BJ (cell line): ENCODE data around the gene TOM1L2. TPM values are rescaled to one million over a fixed set of nuclear protein-coding genes. Genes with fewer than 3 reads are reported as not detected.

Experiments
- CTCF ChIA-PET: fragments of 350-600 bp; formaldehyde crosslinking; extraction: SDS; loops from one replicate; lab custom pipeline; 2021; ENCODE audit warnings: antibody characterized with exemption, inconsistent platforms; lab: Yijun Ruan, JAX
- POLR2A ChIA-PET: fragments of 300-600 bp; sonication (Branson Sonifier 250); formaldehyde crosslinking; extraction: SDS; loops from one replicate; lab custom pipeline; 2021; ENCODE audit warnings: antibody characterized with exemption; lab: Charles Lee
- DNase-seq: peaks from one replicate; pipeline ENCODE4 v3.0.0-alpha.2; 2011; ENCODE audit warnings: low read depth
- H3K27me3 ChIP-seq: 2 replicates; pipeline ENCODE4 v1.6.0; 2011; ENCODE audit warnings: low read length; ENCODE audit not compliant: control insufficient read depth, insufficient read depth
- H3K36me3 ChIP-seq: 2 replicates; pipeline ENCODE4 v1.5.1; 2011; ENCODE audit warnings: low read length; ENCODE audit not compliant: control insufficient read depth, insufficient read depth
- H3K4me3 ChIP-seq: 2 replicates; pipeline ENCODE4 v1.5.1; 2011; ENCODE audit warnings: low read depth, mild to moderate bottlenecking, control low read depth, low read length
- polyA plus RNA-seq: library from polyadenylated mRNA; depleted of rRNA; stranded (reverse); fragments of >200 nt; gene quantifications from 2 replicates; pipeline ENCODE4 v1.2.3, GENCODE V29; 2011
- TF ChIP-seq, protein P1 (sequence below): IDR thresholded peaks from 2 replicates; pipeline ENCODE4 v1.5.1; 2011; ENCODE audit warnings: low read depth, mild to moderate bottlenecking, control low read depth, inconsistent platforms, low read length, moderate library complexity; ENCODE audit not compliant: insufficient read depth

TOM1L2 gene
- polyA plus RNA-seq, 1 experiment, result 39.6 TPM

DNA sequence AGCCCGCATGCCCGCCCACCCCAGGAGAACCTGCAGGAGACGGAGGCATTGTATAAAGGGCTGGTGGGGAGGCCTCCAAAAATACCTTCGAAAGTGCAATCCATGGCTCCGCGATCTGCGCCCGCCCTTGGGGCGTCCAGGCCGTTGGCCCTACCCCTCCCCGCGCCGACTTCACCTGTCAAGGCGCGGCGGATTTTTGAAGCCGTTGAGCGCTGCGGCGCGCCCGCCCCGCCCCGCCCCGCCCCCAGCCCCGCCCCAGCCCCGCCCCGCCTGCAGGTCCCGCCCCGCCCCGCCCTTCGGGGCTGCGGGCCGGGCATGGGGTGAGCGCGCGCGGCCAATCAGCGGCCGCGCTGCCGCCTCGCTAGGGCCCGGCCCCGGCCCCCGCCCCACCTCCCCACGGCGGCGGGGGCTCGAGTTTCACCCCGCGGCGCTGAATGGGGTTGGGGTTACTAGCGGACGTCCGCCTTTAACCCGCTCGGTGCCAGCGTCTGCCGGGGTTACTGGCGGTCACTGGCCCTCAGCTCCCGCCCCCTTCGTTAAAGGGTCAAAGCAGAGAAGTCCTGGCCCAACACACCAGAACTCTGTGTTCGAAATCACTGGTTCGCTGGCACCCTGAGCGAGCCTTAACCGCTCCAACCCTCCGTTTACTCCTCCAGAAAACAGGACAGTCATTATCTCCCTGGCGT, 148.6 kb downstream of the TOM1L2 start:
- ChIA-PET CTCF (interaction anchor here (0.7 to 1.7 kb wide), 2 partner anchors 11 to 482 kb away, joined by 3 to 10 read pairs; no protein-coding TSS in a partner anchor), POLR2A (interaction anchor here (0.7 kb wide), 1 partner anchor 15 kb away, joined by 3 read pairs; no protein-coding TSS in a partner anchor)
- DNase-seq, result no peak
- no peaks in the 10 kb centered on the region for H3K27me3 ChIP-seq
- H3K4me3 ChIP-seq, result peak overlapping the region; percentile 45
- peaks cover 17% of the 10 kb centered on the region for H3K36me3 ChIP-seq
- TF ChIP-seq, protein P1, sequence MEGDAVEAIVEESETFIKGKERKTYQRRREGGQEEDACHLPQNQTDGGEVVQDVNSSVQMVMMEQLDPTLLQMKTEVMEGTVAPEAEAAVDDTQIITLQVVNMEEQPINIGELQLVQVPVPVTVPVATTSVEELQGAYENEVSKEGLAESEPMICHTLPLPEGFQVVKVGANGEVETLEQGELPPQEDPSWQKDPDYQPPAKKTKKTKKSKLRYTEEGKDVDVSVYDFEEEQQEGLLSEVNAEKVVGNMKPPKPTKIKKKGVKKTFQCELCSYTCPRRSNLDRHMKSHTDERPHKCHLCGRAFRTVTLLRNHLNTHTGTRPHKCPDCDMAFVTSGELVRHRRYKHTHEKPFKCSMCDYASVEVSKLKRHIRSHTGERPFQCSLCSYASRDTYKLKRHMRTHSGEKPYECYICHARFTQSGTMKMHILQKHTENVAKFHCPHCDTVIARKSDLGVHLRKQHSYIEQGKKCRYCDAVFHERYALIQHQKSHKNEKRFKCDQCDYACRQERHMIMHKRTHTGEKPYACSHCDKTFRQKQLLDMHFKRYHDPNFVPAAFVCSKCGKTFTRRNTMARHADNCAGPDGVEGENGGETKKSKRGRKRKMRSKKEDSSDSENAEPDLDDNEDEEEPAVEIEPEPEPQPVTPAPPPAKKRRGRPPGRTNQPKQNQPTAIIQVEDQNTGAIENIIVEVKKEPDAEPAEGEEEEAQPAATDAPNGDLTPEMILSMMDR, result no peak

DNA sequence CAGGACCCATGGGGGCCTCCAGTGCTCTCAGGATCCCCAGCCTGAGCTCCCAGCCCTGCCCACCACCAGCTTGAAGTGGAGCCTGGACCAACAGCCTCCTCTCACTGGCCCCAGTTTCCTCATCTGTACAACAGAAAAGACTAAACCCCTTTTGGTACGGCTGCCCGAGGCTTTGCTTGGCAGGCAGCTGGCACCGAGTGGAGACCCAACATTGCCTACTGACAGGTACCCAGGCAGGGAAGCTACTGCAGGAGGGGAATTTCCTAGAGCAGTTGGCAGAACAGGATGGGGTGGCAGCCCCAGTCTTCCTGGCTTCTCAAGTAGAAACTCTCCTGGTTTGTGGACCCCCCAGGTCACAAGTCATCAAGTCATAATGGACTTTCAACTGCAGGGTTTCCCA, 149.6 kb downstream of the TOM1L2 start:
- Histone ChIP-seq H3K36me3 (peaks cover 21% of the 10 kb centered on the region), H3K27me3 (no peaks in the 10 kb centered on the region), H3K4me3 (no peak overlapping the region)
- ChIA-PET CTCF (interaction anchor here (1.3 to 1.7 kb wide), 2 partner anchors 11 to 13 kb away, joined by 3 to 10 read pairs; no protein-coding TSS in a partner anchor), POLR2A (interaction anchor here (0.6 kb wide), 2 partner anchors 11 to 79 kb away, joined by 4 to 9 read pairs; no protein-coding TSS in a partner anchor)
- DNase-seq, result no peak
- TF ChIP-seq, protein P1, result no peak

DNA sequence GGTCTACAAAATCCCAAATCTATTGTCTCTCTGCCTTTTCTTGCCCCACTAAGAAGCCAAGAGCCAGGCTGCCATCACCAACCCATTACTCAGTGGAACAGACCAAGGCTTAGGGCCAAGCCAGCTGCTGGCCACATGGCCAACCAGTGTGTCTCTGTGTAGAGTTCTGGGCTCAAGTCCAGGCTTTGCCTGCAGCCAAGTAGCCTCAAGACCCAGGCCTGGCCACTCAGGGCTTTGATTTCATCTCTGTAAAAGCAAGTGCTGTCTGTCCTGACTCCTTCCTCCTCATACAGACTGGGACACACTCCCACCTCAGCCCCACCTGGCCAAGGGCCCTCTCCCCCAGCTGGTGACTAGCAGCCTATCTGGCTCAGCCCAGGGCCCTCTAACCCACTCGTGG, 150.0 kb downstream of the TOM1L2 start:
- DNase-seq, result peak; percentile 49
- TF ChIP-seq, protein P1, result no peak
- ChIA-PET POLR2A (interaction anchor here (0.6 kb wide), 1 partner anchor 79 kb away, joined by 4 read pairs; no protein-coding TSS in a partner anchor), CTCF (interaction anchor here (1.3 to 1.7 kb wide), 2 partner anchors 10 to 14 kb away, joined by 3 to 10 read pairs; no protein-coding TSS in a partner anchor)
- Histone ChIP-seq H3K36me3 (peaks cover 24% of the 10 kb centered on the region), H3K27me3 (no peaks in the 10 kb centered on the region), H3K4me3 (no peak overlapping the region)

DNA sequence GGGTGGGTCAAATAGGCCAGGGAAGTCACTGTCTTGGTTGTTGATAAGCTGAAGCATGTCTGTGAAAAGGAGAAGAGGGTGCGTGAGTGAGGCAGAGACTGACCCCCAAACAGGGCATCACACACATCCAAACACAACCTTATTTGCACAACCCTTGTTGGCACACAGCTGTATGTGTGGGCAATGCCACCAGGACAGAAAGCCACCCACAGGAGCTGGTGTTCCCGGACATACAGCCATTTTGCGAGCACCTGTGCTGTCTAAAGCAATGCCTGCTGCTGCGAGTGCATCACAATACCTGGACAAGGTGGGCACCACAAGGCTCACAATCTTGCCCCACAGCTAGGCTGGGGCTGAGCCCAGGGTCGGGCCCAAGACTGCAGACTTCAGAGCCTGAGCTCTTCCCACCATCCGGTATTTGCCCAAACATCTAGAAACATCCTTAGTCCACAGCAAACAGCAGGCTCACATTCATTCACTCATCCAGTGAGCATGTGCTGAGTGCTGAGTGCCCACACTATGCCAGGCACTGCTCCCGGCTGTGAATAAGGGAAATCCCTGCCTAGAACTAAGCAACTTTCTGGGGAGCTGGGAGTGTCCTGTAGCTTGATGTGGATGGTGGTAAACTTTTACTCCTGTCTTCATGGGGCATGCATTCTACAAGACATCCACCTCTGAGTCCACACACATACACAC, 151.6 kb downstream of the TOM1L2 start:
- Histone ChIP-seq H3K36me3 (peaks cover 32% of the 10 kb centered on the region), H3K27me3 (no peaks in the 10 kb centered on the region), H3K4me3 (no peak overlapping the region)
- TF ChIP-seq, protein P1, result no peak
- no peak for DNase-seq
- POLR2A ChIA-PET, result no interaction called here
- CTCF ChIA-PET, result interaction anchor here (0.6 to 1.9 kb wide), 3 partner anchors 9 to 65 kb away, joined by 3 to 13 read pairs (median 4); no protein-coding TSS in a partner anchor

DNA sequence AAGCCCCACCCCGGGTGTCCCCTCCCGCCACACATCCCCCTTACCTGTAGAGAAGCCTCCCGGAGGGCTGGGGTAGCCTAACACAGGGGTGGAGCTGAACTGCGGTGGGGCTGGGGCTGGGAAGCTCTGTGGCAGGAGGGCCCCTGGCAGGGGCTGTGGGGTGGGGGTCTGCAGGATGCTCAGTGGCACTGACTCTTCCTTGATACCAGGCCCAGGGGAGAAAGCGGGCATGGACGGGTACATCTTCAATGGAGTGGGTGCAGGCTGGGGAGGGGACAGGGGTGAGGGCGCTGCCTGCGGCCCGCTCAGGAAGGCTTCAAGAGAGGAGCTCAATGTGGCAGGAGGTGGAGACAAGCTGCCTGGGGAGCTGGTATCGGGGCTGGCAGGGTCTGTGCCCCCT, 152.2 kb downstream of the TOM1L2 start:
- POLR2A ChIA-PET, result no interaction called here
- DNase-seq, result no peak
- Histone ChIP-seq H3K27me3 (no peaks in the 10 kb centered on the region), H3K4me3 (no peak overlapping the region), H3K36me3 (peaks cover 32% of the 10 kb centered on the region)
- TF ChIP-seq, protein P1, result no peak
- CTCF ChIA-PET, result interaction anchor here (0.6 to 1.9 kb wide), 3 partner anchors 8 to 65 kb away, joined by 3 to 13 read pairs (median 4); no protein-coding TSS in a partner anchor
